HFFc6 (cell line): Measurements from ENCODE around the gene BICRA. TPM values are rescaled to one million over a fixed set of nuclear protein-coding genes. Genes with fewer than 3 reads are reported as not detected.
"Not testable (repeated sequence)": the region's sequence is repeated elsewhere in the genome, so short reads cannot be mapped to it uniquely, and the experiment has no call there.

Source experiments
- DNase-seq: peaks from one replicate; pipeline ENCODE4 v3.0.0-alpha.2; 2018
- H3K27ac Mint-ChIP-seq: 2 replicates; pipeline ENCODE4 v1.8.0; 2020; ENCODE audit warnings: mild to moderate bottlenecking, mixed read lengths
- H3K27me3 Mint-ChIP-seq: 2 replicates; pipeline ENCODE4 v1.8.0; 2021; ENCODE audit warnings: mild to moderate bottlenecking, moderate library complexity, mixed read lengths; ENCODE audit not compliant: insufficient read depth
- H3K36me3 Mint-ChIP-seq: 2 replicates; pipeline ENCODE4 v1.8.0; 2021; ENCODE audit warnings: low read depth, mixed read lengths
- H3K4me1 Mint-ChIP-seq: 2 replicates; pipeline ENCODE4 v1.8.0; 2020; ENCODE audit warnings: low read depth, mixed read lengths
- H3K4me3 Mint-ChIP-seq: 2 replicates; pipeline ENCODE4 v1.8.0; 2020; ENCODE audit warnings: mild to moderate bottlenecking, moderate library complexity, mixed read lengths
- H3K9me3 Mint-ChIP-seq: 2 replicates; pipeline ENCODE4 v1.8.0; 2020; ENCODE audit warnings: mild to moderate bottlenecking, mixed read lengths
- CTCF ChIP-seq: fragments of 200-600 bp; sonication (generic); IDR thresholded peaks from 2 replicates; pipeline ENCODE4 v1.5.0; 2021; ENCODE audit warnings: antibody characterized with exemption, mild to moderate bottlenecking
- total RNA-seq, 6 experiments: library from RNA; stranded (reverse); fragmentation: NEBNext Ultra II Directional; extraction: Animal tissue kit (Norgen Biotek cat#: 25700); gene quantifications; 2 replicates in 1 of 6; 3 replicates in 5 of 6; pipeline ENCODE4 v1.2.3, GENCODE V29; 2021

Gene BICRA
- total RNA-seq, 6 experiments from 2014 or later = 11.8 to 16.7 (median 15.5) TPM

GRCh38 chr19:47740866-47741519, 132.1 kb downstream of the BICRA start:
- peaks cover 8% of the 10 kb centered on the region; the same call in 1 of the 2 replicates for H3K9me3 Mint-ChIP-seq
- peak overlapping the region; percentile 98; the same call in 1 of the 2 replicates for H3K27ac Mint-ChIP-seq
- H3K4me3 Mint-ChIP-seq = no peak overlapping the region
- peaks cover 34% of the 10 kb centered on the region for H3K27me3 Mint-ChIP-seq
- TF ChIP-seq CTCF = no peak
- DNase-seq = no peak
- H3K36me3 Mint-ChIP-seq = peaks cover 34% of the 10 kb centered on the region
- peaks cover 42% of the 10 kb centered on the region for H3K4me1 Mint-ChIP-seq

GRCh38 chr19:47741544-47742140, 132.7 kb downstream of the BICRA start:
- Mint-ChIP-seq H3K36me3 (peaks cover 27% of the 10 kb centered on the region), H3K9me3 (peaks cover 8% of the 10 kb centered on the region; the same call in 1 of the 2 replicates), H3K27ac (peak overlapping the region; percentile 98), H3K4me3 (peak overlapping the region; percentile 99), H3K27me3 (peaks cover 34% of the 10 kb centered on the region), H3K4me1 (peaks cover 39% of the 10 kb centered on the region)
- no peak for TF ChIP-seq CTCF
- DNase-seq = no peak

- Mint-ChIP-seq H3K9me3 (peaks cover 8% of the 10 kb centered on the region; the same call in 1 of the 2 replicates), H3K4me1 (peaks cover 45% of the 10 kb centered on the region), H3K36me3 (peaks cover 32% of the 10 kb centered on the region), H3K4me3 (peak overlapping the region; percentile 99), H3K27ac (peak overlapping the region; percentile 98), H3K27me3 (peaks cover 34% of the 10 kb centered on the region)
- no peak for DNase-seq
- TF ChIP-seq CTCF = no peak
Measured at GRCh38 chr19:47742634-47743033, 133.7 kb downstream of the BICRA start.

- DNase-seq = peak; percentile 96
- Mint-ChIP-seq H3K36me3 (peaks cover 37% of the 10 kb centered on the region), H3K4me3 (peak within 1 kb of the TSS; percentile 99), H3K27ac (peak within 1 kb of the TSS; percentile 98), H3K27me3 (peaks cover 39% of the 10 kb centered on the region), H3K9me3 (peaks cover 8% of the 10 kb centered on the region; the same call in 1 of the 2 replicates), H3K4me1 (peaks cover 45% of the 10 kb centered on the region)
- TF ChIP-seq CTCF = 0 out of 2 replicates have a peak, but pooled peaks have one; percentile 6
Measured at GRCh38 chr19:47745010-47745901, 136.3 kb downstream of the BICRA start, which contains the start of gene NOP53. Gene NOP53, plus strand, starts transcription at chr19:47745546. Its CDS starts 14 bp downstream, at chr19:47745560.

- not testable (repeated sequence) for H3K9me3 Mint-ChIP-seq, H3K27ac Mint-ChIP-seq
- peaks cover 38% of the 10 kb centered on the region for H3K36me3 Mint-ChIP-seq
Measured at GRCh38 chr19:47746129-47746528, 137.2 kb downstream of the BICRA start.

More at GRCh38 chr19:47746129-47746528, 137.2 kb downstream of the BICRA start:
- peak overlapping the region; percentile 99 for H3K4me3 Mint-ChIP-seq
- not testable (repeated sequence) for DNase-seq
- H3K4me1 Mint-ChIP-seq = peaks cover 45% of the 10 kb centered on the region
- peaks cover 42% of the 10 kb centered on the region for H3K27me3 Mint-ChIP-seq
